LNCAP (cell line): Measurements from ENCODE around the gene OXCT1.

Source experiments
- CTCF ChIP-seq: fragments of 450-650 bp; IDR thresholded peaks from 2 replicates; pipeline ENCODE4 v1.5.1; 2017; ENCODE audit warnings: mild to moderate bottlenecking

OXCT1 gene

DNA sequence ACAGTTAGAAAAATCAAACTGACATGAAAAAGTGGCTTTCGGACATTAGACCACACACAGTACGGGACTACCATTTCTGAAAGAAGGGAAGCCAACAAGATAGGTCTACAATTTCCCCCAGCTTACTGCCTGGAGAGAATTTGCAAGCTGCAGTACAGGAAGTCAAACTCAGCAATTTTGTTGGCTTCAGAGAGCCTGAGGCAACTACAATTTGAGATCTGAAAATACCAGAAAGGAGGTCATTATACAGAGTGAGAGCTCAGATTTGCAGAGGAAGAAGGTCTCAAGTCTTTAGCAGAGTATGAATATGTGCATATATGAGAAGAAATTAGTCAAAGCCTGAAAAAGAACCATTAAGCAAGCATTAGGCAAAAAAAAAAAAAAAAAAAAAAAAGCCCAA, 83.0 kb downstream of the OXCT1 start:
- TF ChIP-seq CTCF = no peak

DNA sequence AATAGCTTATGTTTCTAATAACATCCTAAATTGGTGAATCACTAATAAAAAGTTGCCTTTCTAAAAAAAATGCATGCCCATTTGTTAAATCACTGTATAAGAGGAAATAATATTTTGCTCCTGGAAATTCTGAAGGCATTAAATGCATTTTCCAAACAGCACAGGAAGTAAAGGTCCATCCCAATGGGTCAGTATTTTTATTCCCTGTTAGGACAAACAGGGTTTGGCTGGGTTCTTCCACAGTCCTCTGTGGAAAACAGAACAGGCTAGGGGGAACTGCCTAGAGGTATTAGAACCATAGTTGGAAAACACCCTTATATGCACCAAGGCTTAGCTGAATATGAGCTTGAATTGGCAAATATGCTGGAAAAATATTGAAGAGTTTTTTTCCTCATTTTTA, 85.2 kb downstream of the OXCT1 start:
- TF ChIP-seq CTCF = no peak

- no peak for TF ChIP-seq CTCF
These were observed 91.8 kb downstream of the OXCT1 start for GRCh38 chr5:41778410-41778809.

GRCh38 chr5:41776435-41776834, 93.8 kb downstream of the OXCT1 start:
- no peak for TF ChIP-seq CTCF

DNA sequence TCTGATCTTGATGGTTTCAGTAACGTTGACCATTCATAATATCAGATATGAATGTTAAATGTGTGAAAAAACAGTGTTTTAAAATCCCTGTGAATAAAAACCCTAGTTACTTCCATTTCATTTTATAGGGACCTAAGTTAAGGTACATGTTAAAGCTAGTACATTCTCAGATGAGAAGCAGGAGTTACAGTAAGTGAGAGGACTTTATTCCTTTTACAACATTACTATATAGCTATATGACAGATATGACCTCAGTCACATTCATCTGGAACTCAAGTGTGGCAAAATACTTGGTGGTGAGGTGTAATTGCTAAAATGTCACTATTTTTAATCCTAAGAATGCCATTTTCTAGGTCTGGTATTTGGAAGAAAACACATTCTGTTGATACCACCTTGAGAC, 96.4 kb downstream of the OXCT1 start:
- TF ChIP-seq CTCF = no peak

GRCh38 chr5:41772785-41773442, 97.3 kb downstream of the OXCT1 start:
- no peak for TF ChIP-seq CTCF

GRCh38 chr5:41772056-41772455, 98.2 kb downstream of the OXCT1 start:
- TF ChIP-seq CTCF = no peak

- no peak for TF ChIP-seq CTCF
These were observed 99.4 kb downstream of the OXCT1 start for GRCh38 chr5:41770799-41771198.
